ENCODE measurements around the gene ALKBH4.
"Not testable (repeated sequence)": the region's sequence is repeated elsewhere in the genome, so short reads cannot be mapped to it uniquely, and the experiment has no call there.

The ALKBH4 gene

DNA sequence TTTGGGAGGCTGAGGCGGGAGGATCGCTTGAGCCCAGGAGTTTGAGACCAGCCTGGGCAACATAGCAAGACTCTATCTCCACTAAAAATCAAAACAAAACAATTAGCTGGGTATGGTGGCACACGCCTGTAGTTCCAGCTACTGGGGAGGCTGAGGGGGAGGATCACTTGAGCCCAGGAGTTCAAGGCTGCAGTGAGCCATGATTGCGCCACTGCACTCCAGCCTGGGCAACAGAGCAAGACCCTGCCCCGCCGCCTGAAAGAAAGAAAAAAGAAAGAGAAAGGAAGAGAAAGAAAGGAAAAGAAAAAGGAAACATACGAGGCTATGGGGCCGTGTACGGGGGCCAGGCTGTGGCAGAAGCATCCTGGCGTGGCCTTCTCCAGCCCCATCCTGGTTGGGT, 9.7 kb downstream of the ALKBH4 start:
- not testable (repeated sequence) for DNase-seq

DNA sequence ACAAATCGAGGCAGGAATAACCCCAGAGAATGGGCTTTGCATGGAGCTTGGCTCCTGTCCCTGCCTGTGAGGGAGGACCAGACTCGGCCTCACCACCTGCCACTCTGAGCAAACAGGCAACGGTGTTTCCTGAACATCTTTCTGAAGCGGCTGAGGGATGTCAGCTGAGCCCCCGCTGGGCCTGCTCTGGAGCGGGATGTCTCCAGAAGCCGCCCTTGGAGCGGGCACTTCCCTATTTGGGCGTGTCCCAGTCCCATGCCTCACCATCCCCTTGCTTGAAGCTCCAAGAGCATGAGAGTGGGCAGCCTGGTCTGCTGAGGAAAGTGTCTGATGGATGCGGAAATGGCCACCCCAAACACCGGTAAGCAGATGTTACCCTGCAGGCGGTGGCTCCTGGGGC, 10.2 kb downstream of the ALKBH4 start:
- DNase-seq, result no peak

DNA sequence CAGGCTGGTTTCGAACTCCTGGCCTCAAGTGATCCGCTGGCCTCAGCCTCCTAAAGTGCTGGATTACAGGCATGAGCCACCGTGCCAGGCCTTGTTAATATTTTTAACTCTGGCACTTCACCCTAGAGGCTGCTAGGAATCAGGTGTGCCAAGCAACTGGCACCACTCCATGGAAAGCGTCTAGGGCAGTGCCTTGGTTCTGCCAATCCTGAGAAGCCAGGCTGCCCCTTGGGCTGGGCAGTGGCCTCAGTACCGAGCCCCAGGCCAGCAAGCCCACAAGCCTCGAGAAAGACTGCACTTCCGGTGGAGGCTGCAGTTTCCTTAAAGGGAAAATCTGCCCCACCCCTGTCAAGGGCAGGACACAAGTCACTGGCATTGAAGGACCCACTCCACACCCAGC, 11.3 kb downstream of the ALKBH4 start:
- DNase-seq, result no peak

DNA sequence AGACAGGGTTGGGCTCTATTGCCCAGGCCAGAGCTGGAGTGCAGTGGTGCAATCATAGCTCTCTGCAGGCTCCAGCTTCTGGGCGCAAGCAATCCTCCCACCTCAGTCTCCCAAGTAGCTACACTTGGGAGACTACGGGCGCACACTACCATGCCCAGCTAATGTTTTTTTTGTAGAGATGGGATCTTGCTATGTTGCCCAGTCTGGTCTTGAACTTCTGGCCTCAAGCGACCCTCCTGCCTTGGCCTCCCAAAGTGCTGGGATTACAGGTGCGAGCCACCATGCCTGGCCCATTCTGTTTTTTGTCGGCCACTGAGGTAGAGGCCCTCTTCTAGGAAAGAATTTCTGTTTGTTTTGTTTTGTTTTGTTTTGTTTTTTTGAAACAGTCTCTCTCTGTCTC, 12.2 kb downstream of the ALKBH4 start:
- no peak for DNase-seq

DNA sequence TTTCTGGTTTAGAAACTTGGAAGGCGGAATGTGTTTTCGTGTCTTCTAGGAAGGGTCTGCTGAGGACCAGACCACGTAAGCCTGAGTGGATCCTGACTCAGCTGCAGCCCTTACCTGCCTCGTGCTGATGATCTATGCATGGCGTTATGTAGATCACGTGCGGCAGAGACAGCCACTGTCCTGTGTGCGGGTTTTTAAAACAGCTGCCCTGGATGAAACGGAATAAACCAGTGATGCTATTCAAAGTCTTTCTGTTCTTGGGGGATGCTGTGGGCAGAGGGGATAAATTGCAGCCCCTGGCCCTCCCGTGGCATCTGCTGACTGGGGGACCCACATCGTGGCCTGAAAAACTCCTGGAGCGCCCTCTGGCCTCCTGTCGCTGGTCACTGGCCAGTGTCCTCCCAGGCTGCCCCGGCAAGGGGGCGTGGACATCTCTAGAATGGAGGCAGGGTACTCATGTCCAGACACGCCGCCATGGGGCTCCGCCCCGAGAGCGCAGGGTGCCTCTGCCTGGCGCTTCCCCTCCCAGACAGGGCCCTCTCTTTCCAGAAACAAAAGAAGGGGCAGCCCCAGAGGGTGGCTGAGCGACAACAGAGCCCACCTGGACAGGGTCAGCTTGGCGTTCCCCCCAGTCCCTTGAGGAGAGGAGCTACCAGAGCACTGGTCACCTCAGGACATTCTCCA, 13.2 kb downstream of the ALKBH4 start:
- DNase-seq, result no peak

DNA sequence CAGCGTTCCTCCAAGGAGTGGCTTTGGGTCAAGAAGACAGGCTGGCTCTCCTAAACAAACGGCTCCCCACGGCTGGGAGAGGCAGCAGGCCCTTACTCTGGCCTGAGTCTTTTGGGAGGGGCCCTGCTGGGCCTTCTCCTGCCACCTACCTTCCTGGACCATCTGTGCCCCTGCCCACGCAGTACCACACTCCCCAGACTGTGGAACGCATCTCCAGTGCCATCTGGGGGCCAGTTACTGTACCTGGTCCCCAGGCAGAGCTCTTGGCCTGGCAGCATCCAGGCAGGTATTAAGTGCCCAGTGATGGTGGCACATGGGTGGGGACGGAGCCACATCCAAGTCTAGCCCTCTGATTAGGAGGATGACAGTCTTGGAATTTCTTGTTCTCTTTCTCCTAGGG, 14.4 kb downstream of the ALKBH4 start:
- peak in 2 of 4 experiments; percentile 24 to 40 for DNase-seq

DNA sequence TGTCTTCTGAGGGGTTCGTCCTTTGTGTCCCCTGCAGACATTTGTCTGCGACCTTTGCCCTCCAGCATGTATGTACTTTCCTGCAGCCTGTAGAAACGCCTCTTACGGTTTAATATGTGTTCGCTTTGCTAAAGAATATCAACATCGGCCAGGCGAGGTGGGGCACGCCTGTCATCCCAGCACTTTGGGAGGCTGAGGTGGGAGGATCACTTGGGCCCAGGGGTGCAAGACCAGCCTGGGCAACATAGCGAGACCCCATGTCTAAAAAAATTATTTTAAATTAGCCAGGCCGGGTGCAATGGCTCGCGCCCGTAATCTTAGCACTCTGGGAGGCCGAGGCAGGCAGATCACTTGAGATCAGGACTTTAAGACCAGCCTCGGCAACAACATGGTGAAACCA, 15.5 kb downstream of the ALKBH4 start:
- DNase-seq, result no peak

DNA sequence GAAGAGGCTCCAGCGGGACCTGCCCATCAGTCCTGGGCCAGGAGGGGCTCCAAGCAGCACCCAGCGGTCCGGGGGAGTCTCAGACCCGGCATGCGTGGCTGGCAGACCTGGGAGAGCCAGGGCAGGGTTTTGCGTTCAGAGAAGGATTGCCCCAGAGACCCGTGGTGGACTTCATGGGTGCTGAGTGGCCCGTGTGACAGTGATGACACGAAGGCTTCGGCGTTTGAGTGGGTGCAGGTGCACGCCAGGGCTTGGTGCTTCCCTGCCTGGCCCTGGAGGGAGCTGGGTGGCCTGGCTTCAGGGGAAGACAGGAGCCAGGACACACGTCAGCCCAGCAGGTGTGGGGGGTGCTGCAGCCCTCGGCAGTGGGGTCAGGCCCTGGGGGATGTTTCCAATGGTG, 17.4 kb downstream of the ALKBH4 start:
- DNase-seq, result no peak

DNA sequence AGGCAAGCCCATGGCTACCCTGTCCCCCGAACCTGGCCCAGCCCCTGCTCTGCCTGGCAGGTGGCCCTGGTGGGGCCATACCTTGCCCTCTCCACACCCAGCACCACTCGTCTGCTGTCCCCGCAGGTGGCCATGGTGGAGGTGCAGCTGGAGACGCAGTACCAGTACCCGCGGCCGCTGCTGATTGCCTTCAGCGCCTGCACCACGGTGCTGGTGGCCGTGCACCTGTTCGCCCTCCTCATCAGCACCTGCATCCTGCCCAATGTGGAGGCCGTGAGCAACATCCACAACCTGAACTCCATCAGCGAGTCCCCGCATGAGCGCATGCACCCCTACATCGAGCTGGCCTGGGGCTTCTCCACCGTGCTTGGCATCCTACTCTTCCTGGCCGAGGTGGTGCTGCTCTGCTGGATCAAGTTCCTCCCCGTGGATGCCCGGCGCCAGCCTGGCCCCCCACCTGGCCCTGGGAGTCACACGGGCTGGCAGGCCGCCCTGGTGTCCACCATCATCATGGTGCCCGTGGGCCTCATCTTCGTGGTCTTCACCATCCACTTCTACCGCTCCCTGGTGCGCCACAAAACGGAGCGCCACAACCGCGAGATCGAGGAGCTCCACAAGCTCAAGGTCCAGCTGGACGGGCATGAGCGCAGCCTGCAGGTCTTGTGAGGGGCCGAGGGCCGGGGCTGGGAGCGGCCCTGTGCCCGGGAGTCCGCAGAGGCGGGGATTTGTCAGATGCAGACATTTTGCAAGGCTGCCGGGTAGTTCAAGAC, 18.1 kb downstream of the ALKBH4 start:
- DNase-seq, result no peak

DNA sequence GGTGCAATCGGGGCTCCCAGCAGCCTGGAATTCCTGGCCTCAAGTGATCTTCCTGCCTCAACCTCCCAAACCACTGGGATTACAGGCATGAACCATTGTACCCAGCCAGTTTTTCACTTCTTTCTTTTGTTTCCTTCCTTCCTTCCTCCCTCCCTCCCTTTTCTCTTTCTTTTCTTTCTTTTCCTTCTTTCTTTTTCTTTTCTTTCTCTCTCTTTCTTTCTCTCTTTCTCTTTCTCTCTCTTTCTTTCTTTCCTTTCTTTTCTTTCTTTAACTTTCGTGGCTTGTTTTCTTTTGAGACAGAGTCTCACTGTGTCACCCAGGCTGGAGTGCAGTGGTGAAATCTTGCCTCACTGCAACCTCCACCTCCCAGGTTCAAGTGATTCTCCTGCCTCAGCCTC, 19.0 kb downstream of the ALKBH4 start:
- no peak for DNase-seq

DNA sequence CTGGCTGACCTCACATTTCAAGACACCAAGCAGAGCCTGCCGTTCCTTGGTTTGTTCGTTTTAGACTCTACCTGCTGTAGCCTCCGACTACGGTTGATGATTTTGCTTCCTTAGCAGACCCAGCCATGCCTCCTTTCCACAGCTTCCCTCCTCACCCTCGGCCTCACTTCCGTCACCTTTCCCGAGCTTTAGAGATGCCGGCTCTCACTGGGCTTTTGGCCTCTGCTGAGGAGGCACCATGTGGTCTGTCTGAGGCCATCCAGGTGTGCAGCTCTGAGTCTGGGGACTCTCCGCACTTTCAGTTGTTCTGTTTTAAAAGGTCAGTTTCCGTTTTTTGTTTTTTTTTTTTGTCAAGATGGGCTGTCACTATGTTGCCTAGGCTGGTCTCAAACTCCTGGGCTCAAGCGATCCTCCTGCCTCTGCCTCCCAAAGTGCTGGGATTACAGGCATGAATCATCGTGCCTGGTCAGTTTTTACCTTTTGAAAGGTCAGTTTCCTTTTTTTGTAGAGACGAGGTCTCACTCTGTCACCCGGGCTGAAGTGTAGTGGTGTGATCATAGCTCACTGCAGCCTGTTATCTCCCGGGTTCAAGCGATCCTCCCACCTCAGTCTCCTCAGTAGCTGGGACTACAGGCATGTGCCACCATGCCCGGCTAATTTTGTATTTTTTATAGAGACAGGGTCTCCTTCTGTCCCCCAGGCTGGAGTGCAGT, 19.5 kb downstream of the ALKBH4 start:
- DNase-seq, result no peak

DNA sequence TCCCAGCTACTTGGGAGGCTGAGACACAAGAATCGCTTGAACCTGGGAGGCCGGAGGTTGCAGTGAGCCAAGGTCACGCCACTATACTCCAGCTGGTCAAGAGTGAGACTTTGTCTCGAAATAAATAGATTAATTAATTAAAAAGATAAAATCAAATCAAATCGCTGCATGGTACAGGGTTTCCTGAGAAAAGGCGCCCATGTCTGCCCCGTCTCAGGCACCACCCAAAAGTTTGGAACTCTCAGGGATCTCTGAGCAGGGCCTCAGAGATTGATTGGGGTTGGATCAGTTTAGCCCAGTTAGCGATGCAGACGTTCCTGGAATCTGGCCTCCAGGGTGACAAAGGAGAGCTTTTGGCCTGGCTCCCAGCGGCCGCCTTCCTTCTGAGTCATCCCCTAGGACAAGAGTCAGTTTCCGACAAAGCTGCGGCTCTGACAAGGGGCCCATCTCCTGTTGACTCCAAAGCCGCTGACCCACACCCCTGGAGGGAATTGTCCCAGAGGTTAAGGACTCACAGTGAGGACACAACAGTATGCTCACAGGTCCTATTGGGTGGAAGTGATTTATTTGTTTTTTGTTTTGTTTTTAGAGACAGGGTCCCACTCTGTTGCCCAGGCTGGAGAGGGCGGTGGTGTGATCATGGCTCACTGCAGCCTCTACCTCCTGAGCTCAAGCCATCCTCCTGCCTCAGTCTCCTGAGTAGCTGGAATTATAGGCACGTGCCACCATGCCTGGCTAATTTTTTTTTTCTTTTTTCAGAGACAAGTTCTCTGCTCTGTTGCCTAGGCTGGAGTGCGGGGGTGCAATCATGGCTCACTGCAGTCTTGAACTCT, 24.5 kb downstream of the ALKBH4 start:
- DNase-seq, result no peak

DNA sequence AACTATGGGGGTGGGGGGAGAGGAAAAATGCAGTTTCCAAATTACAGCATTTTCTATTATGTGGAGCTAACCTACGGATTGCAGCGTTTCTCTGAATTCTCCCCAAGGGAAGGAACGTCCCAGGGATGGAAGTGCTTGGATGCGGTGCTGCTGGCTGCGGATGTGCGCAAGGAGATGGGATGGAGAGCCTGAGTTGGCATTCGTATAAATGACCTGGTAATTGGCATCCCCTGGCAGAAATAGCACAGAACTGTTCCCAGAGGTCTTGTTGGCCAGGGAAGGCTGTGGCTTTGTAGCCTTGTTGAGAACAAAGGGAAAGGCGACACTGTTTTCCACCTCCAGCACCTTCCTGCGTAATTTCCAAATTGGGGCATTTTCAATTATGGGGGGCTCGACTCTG, 28.5 kb downstream of the ALKBH4 start:
- no peak for DNase-seq

DNA sequence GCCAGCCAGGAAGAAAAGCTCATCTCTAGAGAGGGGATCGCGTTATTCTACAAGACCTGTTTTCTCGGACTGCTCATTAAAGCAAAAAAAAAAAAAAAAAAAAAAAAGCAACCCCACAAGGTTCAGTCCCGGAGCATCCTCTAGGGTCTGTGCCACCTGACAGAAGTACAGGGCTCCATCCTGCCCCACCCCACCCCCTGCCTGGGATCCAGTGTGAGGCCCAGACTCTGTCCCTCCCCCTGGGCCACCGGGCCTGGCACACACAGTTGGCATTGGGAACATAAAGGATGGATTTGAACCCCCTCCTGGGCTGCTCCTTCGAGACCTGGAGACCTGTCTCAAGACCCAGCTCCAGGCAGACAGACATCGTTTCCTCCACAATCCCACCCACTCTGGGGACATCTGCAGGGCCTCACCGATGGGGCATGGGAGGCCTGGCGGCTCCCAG, 30.6 kb downstream of the ALKBH4 start:
- no peak for DNase-seq

DNA sequence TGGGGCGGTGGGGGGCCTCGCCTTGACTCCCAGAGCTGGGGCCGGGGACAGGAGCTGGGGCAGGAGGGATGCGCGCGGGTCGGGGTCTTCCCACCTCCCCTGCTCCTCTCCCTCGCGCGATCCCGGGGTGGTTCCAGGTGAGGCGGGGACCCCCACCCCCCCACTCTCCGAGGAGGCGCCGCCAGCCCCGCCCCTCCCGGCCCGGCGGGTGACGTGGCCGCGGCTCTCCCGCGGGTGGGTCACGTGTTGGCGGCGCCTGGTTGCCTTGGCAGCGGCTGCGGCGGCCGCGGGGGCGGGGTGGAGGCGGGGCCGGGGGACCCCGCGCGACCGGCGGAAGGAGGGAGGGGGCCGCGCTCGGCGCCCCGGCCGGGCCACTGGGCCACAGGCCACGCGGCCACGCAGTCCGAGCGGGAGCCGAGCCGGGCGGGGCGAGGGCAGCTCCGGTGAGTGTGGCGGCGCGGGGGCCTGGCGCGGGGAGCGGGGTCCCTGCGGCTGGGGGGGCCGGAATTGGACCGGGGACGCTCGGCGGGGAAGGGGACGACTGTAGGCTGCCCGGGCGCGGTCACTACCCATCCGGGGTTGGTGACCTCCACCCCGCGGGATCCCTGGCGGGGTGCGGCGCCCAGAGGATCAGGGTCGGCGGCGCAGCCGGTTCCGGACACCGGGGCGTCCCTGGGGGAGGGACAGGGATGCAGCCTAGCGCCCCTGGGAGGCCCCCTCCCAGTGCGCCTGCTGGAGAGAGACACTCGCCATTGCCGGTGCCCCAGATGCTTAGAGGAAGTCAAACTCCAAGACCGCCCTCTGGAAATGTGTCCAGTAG, 31.2 kb downstream of the ALKBH4 start, which contains the start of gene ORAI2:
ORAI2 (plus strand) TSS at position 357 of the 820 bp plus-strand sequence. CDS start 5,382 bp downstream, outside the sequence.
- DNase-seq, result peak; percentile 53 to 88 (median 68)

DNA sequence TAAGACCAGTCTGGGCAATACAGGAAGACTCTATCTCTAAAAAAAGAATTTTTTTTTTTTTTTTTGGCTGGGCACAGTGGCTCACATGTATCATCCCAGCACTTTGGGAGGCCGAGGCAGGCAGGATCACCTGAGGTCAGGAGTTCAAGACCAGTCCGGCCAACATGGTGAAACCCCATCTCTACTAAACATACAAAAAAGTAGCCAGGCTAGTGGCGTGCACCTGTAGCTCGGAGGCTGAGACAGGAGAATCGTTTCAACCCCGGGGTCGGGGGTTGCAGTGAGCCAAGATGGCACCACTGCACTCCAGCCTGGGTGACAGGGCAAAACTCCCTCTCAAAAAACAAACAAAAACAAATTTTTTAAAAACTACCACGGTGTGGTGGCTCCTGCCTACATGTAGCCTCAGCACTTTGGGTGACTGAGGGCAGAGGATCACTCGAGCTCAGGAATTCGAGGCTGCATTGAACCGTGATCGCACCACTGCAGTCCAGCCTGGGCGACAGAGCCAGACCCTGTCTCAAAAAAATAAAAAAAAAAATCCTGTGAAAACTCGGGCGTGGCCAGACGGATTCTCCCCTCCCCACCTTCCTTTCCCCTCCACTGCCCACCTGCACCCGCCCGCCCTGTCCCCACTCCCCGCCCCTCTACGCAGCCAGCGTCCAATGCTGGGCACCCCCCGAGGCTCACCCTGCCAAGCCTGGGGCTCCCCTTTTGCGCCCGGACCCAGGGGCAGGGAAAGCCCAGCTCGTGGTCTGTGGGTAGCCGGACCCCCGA, 32.0 kb downstream of the ALKBH4 start:
- DNase-seq, result no peak

DNA sequence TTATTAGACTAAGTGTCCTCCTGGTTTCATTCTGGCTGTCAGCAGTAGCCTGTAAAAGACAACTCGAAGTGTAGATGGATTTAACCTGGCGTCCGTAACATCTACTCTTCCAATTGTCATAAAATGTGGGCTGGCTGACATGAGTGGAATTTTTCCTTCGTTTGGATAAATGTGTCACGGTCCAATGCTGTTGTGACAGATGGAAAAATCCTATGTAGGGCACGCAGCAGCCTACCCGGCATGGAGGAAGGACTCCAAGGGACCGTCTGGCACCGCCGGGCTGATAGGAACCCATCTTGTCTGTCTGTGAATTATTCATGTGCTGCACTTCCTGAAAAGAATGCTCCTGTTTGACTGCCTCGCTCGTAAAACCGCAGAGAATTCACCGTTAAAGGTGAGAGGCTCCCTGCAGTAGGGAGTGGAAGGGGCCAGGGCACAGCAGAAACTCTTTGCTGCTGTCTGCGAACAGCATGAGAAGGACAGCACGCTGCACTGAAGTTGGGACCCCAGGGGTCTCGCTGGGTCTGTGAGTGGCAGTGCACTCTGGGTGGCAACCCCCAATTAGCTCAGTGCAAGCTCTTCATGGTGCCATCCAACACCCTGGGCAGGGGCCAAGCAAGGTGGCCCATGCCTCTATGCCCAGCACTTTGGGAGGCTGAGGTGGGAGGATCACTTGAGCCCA, 32.9 kb downstream of the ALKBH4 start:
- DNase-seq, result peak in 3 of 4 experiments; percentile 12 to 36 (median 28)

DNA sequence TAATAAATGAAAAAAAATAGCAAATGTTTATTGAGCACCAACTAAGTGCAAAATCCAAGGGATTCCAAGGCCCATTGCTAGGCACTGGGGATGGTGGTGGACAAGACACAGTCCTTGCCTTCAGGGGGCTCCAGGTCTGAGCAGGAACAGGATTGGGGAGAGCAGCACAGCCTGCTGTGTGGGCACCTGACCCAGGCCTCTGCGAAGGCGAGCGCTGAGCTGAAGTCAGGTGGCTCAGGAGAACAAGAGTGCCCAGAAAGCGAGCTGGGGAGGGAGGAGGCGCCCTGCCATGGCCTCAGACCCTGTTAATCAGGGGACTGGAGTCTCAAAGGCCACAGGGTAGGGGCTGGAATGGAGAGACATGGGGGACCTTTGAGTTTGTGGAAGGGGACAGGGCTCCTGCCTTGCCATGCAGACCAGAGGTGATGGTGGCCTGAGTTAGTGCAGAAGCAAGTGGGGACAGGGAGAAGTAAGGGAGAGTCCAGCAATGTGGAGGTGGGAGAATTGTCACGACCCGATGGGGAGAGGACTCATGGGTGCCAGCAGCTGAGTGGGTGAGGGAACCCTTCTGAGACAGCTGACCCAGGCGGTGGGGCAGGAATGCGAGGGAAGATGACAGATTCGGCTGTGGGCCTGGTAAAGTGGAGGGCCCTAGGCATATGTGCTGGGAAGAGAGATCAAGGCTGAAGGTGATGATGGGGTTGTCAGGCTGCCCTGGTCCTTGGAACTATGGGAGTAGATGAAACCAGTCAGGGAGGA, 35.3 kb downstream of the ALKBH4 start:
- no peak for DNase-seq

DNA sequence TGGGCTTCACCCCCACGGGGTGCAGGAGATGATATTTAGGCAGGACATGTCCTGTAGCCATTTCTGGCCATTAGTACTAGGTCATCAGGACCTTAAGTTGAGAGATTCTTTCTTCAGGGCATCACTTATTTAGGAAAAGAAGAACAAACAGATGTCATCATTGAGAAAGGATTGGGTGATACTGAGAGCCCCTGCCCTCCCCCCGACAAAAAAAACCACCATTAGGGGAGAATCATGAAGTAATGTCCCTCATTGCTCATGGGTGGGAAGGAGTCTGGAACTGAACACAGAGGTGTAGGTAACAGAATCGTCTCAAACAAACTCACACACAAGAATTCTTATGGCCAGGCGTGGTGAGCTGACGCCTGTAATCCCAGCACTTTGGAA, 37.7 kb downstream of the ALKBH4 start:
- DNase-seq, result no peak

All from activated naive CD4-positive, alpha-beta T cell (primary cell).